Fibroblast of pulmonary artery (primary cell): Measurements from ENCODE around the gene FBXO28.
A peak's percentile ranks its signal among the peaks of the same experiment; 100 is the strongest.

Source experiments
- DNase-seq: peaks from one replicate; pipeline ENCODE4 v3.0.0-alpha.2; 2010; ENCODE audit warnings: low read depth
- H3K4me3 ChIP-seq: replicated peaks from 2 replicates; pipeline ENCODE4 v1.5.1; 2011; ENCODE audit warnings: low read depth, mild to moderate bottlenecking, control low read depth, low read length, moderate library complexity
- TF ChIP-seq, protein P1 (sequence below): IDR thresholded peaks from 2 replicates; pipeline ENCODE4 v1.5.1; 2011; ENCODE audit warnings: mild to moderate bottlenecking, control low read depth, low read length, inconsistent platforms; ENCODE audit errors: missing control alignments

The FBXO28 gene

DNA sequence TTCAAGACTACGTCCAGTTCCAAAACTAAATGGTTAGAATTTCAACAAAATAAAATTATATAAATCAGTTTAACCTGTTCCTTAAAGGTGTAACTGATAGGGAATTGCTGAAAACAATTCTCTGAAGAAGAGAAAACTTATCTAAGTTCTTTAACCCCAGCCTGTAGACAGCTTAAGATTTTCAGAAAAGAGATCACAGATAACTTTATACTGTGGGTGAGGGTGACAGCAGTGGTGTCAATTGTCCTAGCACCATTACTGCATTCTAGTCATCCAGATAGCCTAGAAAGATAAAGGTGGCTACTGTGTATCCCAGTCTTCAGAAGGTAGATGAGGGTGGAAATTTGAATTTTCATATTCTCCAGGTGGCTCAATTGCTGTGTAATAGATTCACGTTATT is 49.4 kb downstream of the FBXO28 start:
- no peak for DNase-seq
- TF ChIP-seq, protein P1, sequence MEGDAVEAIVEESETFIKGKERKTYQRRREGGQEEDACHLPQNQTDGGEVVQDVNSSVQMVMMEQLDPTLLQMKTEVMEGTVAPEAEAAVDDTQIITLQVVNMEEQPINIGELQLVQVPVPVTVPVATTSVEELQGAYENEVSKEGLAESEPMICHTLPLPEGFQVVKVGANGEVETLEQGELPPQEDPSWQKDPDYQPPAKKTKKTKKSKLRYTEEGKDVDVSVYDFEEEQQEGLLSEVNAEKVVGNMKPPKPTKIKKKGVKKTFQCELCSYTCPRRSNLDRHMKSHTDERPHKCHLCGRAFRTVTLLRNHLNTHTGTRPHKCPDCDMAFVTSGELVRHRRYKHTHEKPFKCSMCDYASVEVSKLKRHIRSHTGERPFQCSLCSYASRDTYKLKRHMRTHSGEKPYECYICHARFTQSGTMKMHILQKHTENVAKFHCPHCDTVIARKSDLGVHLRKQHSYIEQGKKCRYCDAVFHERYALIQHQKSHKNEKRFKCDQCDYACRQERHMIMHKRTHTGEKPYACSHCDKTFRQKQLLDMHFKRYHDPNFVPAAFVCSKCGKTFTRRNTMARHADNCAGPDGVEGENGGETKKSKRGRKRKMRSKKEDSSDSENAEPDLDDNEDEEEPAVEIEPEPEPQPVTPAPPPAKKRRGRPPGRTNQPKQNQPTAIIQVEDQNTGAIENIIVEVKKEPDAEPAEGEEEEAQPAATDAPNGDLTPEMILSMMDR: no peak
- no peak overlapping the region for H3K4me3 ChIP-seq

DNA sequence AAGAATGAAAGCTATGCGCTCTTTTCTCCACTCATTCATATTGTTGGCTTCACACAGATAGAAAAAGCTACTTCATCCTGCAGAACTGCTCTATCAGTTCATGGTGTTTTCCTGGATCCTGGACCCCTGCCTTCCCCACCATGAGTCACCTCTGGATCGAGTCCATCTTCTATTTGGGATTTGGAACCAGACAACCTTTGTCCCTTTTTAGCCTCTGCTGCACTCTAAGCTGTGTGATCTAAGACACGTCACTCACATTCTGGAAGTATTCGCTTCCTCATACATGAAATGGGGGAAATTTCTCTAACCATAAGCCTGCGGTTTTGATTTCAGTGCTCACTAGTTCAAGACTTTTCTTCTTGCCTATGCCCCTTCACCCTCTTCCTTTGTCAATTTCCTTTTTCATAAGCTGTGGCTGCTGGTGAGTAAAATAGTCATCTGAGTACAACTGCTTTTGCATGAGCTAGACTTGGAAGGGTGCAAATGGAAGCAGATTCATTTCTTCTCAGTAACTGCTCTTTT is 55.0 kb downstream of the FBXO28 start:
- peak overlapping the region; percentile 9 for H3K4me3 ChIP-seq
- TF ChIP-seq, protein P1: no peak
- peak; percentile 89 for DNase-seq

DNA sequence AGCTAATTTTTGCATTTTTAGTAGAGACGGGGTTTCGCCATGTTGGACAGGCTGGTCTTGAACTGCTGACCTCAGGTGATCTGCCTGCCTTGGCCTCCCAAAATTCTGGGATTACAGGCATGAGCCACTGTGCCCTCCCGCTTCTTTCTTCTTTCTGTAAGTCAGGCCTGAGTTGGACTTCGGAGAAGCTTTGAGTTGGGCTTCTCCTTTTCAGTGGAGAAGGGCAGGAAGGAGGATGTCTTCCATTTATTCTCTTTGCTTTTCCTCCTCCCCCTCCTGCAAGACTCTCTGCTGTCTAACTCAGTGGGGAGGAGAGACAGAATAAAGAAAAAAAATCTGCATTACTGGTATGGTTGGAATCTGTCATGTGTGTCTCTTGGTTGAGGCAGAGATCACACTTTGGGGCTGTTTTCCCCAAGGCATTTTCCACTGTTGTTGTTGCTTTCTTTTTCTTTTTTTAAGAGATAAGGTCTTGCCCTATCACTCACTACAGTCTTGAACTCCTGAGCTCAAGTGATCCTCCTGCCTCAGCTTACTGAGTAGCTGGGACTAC is 55.9 kb downstream of the FBXO28 start:
- TF ChIP-seq, protein P1: no peak
- H3K4me3 ChIP-seq: no peak overlapping the region
- no peak for DNase-seq

DNA sequence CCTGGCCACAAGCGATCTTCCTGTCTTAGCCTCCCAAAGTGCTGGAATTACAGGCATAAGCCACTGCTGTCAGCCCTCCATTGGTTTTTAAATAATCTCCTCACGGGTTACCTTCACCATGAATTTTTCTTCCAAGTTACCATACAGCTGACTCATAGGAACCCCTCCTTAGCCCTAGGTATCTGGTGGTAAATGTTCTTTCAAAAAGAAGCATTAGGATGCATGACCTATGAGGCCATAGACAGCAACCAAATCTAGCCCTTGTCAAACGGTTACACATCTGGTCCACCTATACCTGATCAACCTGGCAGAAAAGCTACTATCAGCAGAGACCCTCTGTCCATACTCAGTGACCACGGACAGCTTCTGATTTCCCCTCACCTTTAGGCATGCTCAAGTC is 56.4 kb downstream of the FBXO28 start:
- H3K4me3 ChIP-seq: no peak overlapping the region
- DNase-seq: no peak
- TF ChIP-seq, protein P1: no peak

DNA sequence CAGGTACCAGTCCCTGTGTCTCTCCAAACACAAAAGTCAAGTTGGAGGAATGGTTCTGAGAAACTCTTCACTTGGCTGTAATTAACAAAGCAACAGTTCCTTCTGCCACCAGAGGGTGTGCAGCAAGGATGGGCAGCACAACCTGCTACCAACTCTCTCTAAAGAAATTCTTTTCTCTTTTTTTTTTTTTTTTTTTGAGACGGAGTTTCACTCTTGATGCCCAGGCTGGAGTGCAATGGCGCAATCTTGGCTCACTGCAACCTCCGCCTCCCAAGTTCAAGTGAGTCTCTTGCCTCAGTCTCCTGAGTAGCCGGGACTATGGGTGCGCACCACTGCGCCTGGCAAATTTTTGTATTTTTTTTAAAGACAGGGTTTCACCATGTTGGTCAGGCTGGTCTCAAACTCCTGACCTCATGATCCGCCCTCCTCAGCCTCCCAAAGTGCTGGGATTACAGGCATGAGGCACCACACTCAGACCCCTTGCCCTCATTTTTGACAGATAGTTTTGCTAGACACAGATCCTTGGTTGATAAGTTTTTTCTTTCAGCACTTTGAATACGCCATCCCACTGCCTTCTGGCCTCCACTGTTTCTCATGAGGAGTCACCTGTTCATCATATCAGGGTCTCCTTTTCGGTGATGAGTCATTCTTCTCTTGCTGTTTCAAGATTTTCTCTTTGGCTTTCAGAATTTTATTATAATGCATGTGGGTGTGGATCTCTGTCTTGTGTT is 57.0 kb downstream of the FBXO28 start:
- H3K4me3 ChIP-seq: no peak overlapping the region
- peak; percentile 26 for DNase-seq

DNA sequence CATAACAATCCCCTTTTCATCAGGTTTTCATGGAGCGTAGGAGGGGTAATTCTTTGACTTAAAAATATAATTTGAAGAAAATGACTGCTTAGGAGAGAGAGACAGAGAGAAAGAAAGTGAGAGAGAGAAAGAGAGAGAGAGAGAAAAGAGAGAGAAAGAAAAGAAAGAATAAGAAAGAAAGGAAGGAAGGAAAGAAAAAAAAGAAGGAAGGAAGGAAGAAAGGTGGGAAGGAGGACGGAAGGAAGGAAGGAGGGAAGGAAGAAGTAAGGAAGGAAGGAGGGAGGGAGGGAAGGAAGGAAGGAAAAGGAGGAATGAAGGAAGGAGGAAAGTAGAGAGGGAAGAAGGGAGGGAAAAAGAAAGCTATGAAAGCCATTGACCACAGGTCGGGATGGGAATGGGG is 58.3 kb downstream of the FBXO28 start:
- H3K4me3 ChIP-seq: no peak overlapping the region
- no peak for DNase-seq
- TF ChIP-seq, protein P1: no peak

More for the DNA sequence above, 57.0 kb downstream of the FBXO28 start:
- TF ChIP-seq, protein P1: peak; percentile 35
